A549 (cell line): Measurements from ENCODE around the gene CTR9. TPM values are rescaled to one million over a fixed set of nuclear protein-coding genes. Genes with fewer than 3 reads are reported as not detected.

Experiments
- ATAC-seq, 2 experiments: fragments of 200-7000 bp in 1 of 2; fragments of >200 bp in 1 of 2; cut with Nextera tagmentation in 1 of 2; cut with Tn5 transposase in 1 of 2; 3 replicates each; pipeline versions ENCODE4 v1.8.0 to v1.9.1; 2018 to 2020; ENCODE audit warnings: mild to moderate bottlenecking in 1 of 2, moderate library complexity in 1 of 2
- CTCF ChIA-PET: fragments of 300-600 bp; sonication (Branson Sonifier 250); formaldehyde crosslinking; extraction: SDS; loops from one replicate; lab custom pipeline; 2021; ENCODE audit warnings: antibody characterized with exemption, inconsistent platforms; lab: Yijun Ruan, JAX
- POLR2A ChIA-PET: fragments of 350-600 bp; formaldehyde crosslinking; extraction: SDS; loops from one replicate; lab custom pipeline; 2021; ENCODE audit warnings: antibody characterized with exemption, inconsistent platforms; lab: Yijun Ruan, JAX
- DNase-seq, 2 experiments: peaks; one replicate each; pipeline versions ENCODE4 v3.0.0 to v3.0.0-alpha.2; 2011 to 2016; ENCODE audit warnings: low read depth in 1 of 2, low spot score in 1 of 2
- FAIRE-seq: peaks from 2 replicates; lab custom pipeline; 2011; peaks lifted over from hg19 to GRCh38; lab: Jason Lieb, UNC
- H3K27ac ChIP-seq, 2 experiments: fragments of >200 bp; sonication (Bioruptor Twin); formaldehyde crosslinking; 3 replicates each; pipeline ENCODE4 v1.5.1; 2016 to 2017
- H3K4me1 ChIP-seq: fragments of >200 bp; sonication (Bioruptor Twin); formaldehyde crosslinking; 3 replicates; pipeline ENCODE4 v1.6.1; 2016
- H3K4me2 ChIP-seq: fragments of >200 bp; sonication (Bioruptor Twin); formaldehyde crosslinking; 3 replicates; pipeline ENCODE4 v1.6.1; 2016
- H3K4me3 ChIP-seq: fragments of >200 bp; sonication (Bioruptor Twin); formaldehyde crosslinking; 3 replicates; pipeline ENCODE4 v1.5.1; 2016
- H3K9me3 ChIP-seq: fragments of >200 bp; sonication (Bioruptor Twin); formaldehyde crosslinking; 3 replicates; pipeline ENCODE4 v1.6.1; 2016
- BHLHE40 ChIP-seq: IDR thresholded peaks from 2 replicates; pipeline ENCODE4 v1.6.1; 2012; ENCODE audit warnings: low read depth, low read length, inconsistent platforms
- CBX2 ChIP-seq: fragments of 200-600 bp; sonication (generic); IDR thresholded peaks from 2 replicates; pipeline ENCODE4 v1.6.1; 2016; ENCODE audit warnings: low read depth, mild to moderate bottlenecking, borderline replicate concordance
- CBX8 ChIP-seq: fragments of 200-600 bp; sonication (generic); IDR thresholded peaks from 2 replicates; pipeline ENCODE4 v1.6.1; 2016
- CEBPB ChIP-seq, 2 experiments: fragments of >200 bp in 1 of 2; sonication (Bioruptor Twin) in 1 of 2; formaldehyde crosslinking in 1 of 2; IDR thresholded peaks; 2 replicates each; pipeline ENCODE4 v1.6.1; 2012 to 2016
- CHD2 ChIP-seq: fragments of 150-350 bp; IDR thresholded peaks from 2 replicates; pipeline ENCODE4 v1.6.1; 2014; ENCODE audit warnings: low read length; ENCODE audit not compliant: partially characterized antibody
- CHD4 ChIP-seq: fragments of 200-600 bp; sonication (generic); IDR thresholded peaks from 2 replicates; pipeline ENCODE4 v1.6.1; 2016; ENCODE audit warnings: antibody characterized with exemption, mild to moderate bottlenecking, borderline replicate concordance
- EHF ChIP-seq: fragments of 250-450 bp; sonication (Bioruptor Pico); IDR thresholded peaks from 2 replicates; pipeline ENCODE4 v1.5.0; 2020; ENCODE audit warnings: mild to moderate bottlenecking
- EHMT2 ChIP-seq: fragments of 200-600 bp; sonication (generic); IDR thresholded peaks from 2 replicates; pipeline ENCODE4 v1.6.1; 2016; ENCODE audit warnings: antibody characterized with exemption, low read depth, mild to moderate bottlenecking, moderate library complexity
- FOSB ChIP-seq: fragments of 250-450 bp; sonication (Bioruptor Pico); IDR thresholded peaks from 2 replicates; pipeline ENCODE4 v1.5.0; 2020; ENCODE audit warnings: mild to moderate bottlenecking, moderate library complexity
- FOSL2 ChIP-seq, 2 experiments: fragments of 450-650 bp in 1 of 2; fragments of >200 bp in 1 of 2; sonication (Bioruptor Twin) in 1 of 2; formaldehyde crosslinking; IDR thresholded peaks; 2 replicates each; pipeline versions ENCODE4 v1.5.0 to v1.6.1; 2016 to 2020; ENCODE audit warnings: mild to moderate bottlenecking in 1 of 2, moderate library complexity in 1 of 2
- GATA3 ChIP-seq: IDR thresholded peaks from 2 replicates; pipeline ENCODE4 v1.6.1; 2012; ENCODE audit warnings: borderline replicate concordance
- HDAC2 ChIP-seq: fragments of 200-600 bp; sonication (generic); IDR thresholded peaks from 2 replicates; pipeline ENCODE4 v1.6.1; 2016
- HOXA7 ChIP-seq: fragments of 250-450 bp; sonication (Bioruptor Pico); IDR thresholded peaks from 2 replicates; pipeline ENCODE4 v1.5.0; 2020; ENCODE audit warnings: mild to moderate bottlenecking, moderate library complexity
- HOXB13 ChIP-seq: fragments of 250-450 bp; sonication (Bioruptor Pico); IDR thresholded peaks from 2 replicates; pipeline ENCODE4 v1.5.0; 2020; ENCODE audit warnings: low read depth, mild to moderate bottlenecking, moderate library complexity
- JUN ChIP-seq, 2 experiments: fragments of >200 bp; sonication (Bioruptor Twin); formaldehyde crosslinking; IDR thresholded peaks; 2 replicates in 1 of 2; 3 replicates in 1 of 2; pipeline ENCODE4 v1.6.1; 2016 to 2017
- JUNB ChIP-seq: fragments of >200 bp; sonication (Bioruptor Twin); formaldehyde crosslinking; IDR thresholded peaks from 2 replicates; pipeline ENCODE4 v1.6.1; 2016
- KDM1A ChIP-seq: fragments of 200-600 bp; sonication (generic); IDR thresholded peaks from 2 replicates; pipeline ENCODE4 v1.6.1; 2016; ENCODE audit warnings: low read depth, mild to moderate bottlenecking
- MAFK ChIP-seq: fragments of 450-650 bp; IDR thresholded peaks from 2 replicates; pipeline ENCODE4 v1.6.1; 2014; ENCODE audit not compliant: partially characterized antibody
- MAZ ChIP-seq: fragments of 150-350 bp; IDR thresholded peaks from 2 replicates; pipeline ENCODE4 v1.6.1; 2014; ENCODE audit warnings: antibody characterized with exemption, low read depth, low read length, borderline replicate concordance
- POLR2A ChIP-seq: IDR thresholded peaks from 2 replicates; pipeline ENCODE4 v1.6.1; 2012; ENCODE audit warnings: mild to moderate bottlenecking, low read length
- RAD21 ChIP-seq, 2 experiments: fragments of >200 bp in 1 of 2; sonication (Bioruptor Twin) in 1 of 2; formaldehyde crosslinking in 1 of 2; IDR thresholded peaks in 1 of 2; conservative IDR thresholded peaks in 1 of 2; 2 replicates in 1 of 2; 3 replicates in 1 of 2; pipeline ENCODE4 v1.6.1; 2012 to 2018; ENCODE audit warnings: inconsistent platforms in 1 of 2
- RCOR1 ChIP-seq: fragments of 150-350 bp; IDR thresholded peaks from 2 replicates; pipeline ENCODE4 v1.6.1; 2014; ENCODE audit warnings: antibody characterized with exemption, low read length, low read depth
- RFX5 ChIP-seq: fragments of 450-650 bp; IDR thresholded peaks from 2 replicates; pipeline ENCODE4 v1.7.1; 2014; ENCODE audit warnings: antibody characterized with exemption, mild to moderate bottlenecking, moderate library complexity
- TFCP2L1 ChIP-seq: fragments of 250-450 bp; sonication (Bioruptor Pico); IDR thresholded peaks from 2 replicates; pipeline ENCODE4 v1.5.0; 2021; ENCODE audit warnings: mild to moderate bottlenecking
- TP53 ChIP-seq: fragments of 250-450 bp; sonication (Bioruptor Pico); IDR thresholded peaks from 2 replicates; pipeline ENCODE4 v1.5.0; 2021; ENCODE audit warnings: mild to moderate bottlenecking, moderate library complexity
- ZC3H11A ChIP-seq: fragments of 450-650 bp; IDR thresholded peaks from 2 replicates; pipeline ENCODE4 v1.6.1; 2014; ENCODE audit warnings: antibody characterized with exemption, mild to moderate bottlenecking
- ZFP36 ChIP-seq: fragments of 450-650 bp; IDR thresholded peaks from 2 replicates; pipeline ENCODE4 v1.6.1; 2014; ENCODE audit warnings: borderline replicate concordance; ENCODE audit not compliant: partially characterized antibody
- ZSCAN20 ChIP-seq: fragments of 250-450 bp; sonication (Bioruptor Pico); IDR thresholded peaks from 2 replicates; pipeline ENCODE4 v1.8.0; 2022; ENCODE audit warnings: mild to moderate bottlenecking, moderate library complexity
- WGBS: methylation state at CpG from one replicate; pipeline ENCODE4 v1.1.6; 2017; ENCODE audit errors: missing lambda C conversion rate; 5-methylcytosine and 5-hydroxymethylcytosine counted together
- polyA plus RNA-seq, 4 experiments: library from polyadenylated mRNA; depleted of rRNA in 3 of 4; stranded (reverse); fragments of >200 nt; fragmentation: RNase III in 1 of 4; extraction: RNeasy Plus Mini Kit Qiagen cat#74134 plus additional on column Dnase treatment in 1 of 4; gene quantifications; 2 replicates in 3 of 4; 3 replicates in 1 of 4; pipeline ENCODE4 v1.2.3, GENCODE V29; 2011 to 2017
- TF ChIP-seq, protein P1 (sequence below): IDR thresholded peaks from 2 replicates; pipeline ENCODE4 v1.6.1; 2012; ENCODE audit warnings: low read depth, borderline replicate concordance

Gene CTR9
- polyA plus RNA-seq, 2 of the 4 experiments (the other 2 are of a cell fraction), result 24.8 to 35.0 TPM

DNA sequence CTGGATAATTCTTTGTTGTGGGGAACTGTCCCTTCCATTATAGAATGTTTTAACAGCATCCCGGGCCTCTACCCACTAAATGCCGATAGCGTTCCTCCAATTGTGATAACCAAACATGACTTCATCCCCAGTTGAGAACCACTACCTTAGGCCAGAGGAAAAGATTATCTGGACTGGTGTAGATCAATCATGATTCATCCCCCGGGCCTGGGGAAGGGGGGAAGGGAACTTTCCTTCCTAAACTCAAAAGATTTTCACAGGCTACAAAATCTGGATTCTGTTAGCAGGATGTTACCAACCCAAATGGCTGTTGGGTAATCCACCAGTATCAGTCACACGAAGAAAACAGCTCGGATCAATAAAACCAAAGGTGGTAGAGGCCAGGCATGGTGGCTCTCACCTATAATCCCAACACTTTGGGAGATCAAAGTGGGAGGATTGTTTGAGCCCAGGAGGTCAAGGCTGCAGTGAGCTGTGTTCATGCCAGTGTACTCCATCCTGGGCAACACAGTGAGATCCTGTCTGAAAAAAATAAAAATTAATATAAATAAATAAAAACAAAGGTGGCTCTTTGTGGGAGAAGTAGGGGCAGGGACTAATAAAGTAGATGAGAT is 10.1 kb downstream of the CTR9 start:
- Histone ChIP-seq H3K27ac (no peak overlapping the region), H3K9me3 (no peaks in the 10 kb centered on the region), H3K4me2 (no peak overlapping the region), H3K4me3 (no peak overlapping the region), H3K4me1 (no peaks in the 10 kb centered on the region)
- ATAC-seq (no peak), FAIRE-seq (no peak), DNase-seq (no peak)
- TF ChIP-seq HDAC2 (no peak), ZSCAN20 (no peak), RFX5 (no peak), HOXB13 (no peak), CHD2 (no peak), TFCP2L1 (CRISPR knock-in tag) (no peak), EHMT2 (no peak), HOXA7 (CRISPR knock-in tag) (no peak), CHD4 (no peak), ZFP36 (no peak), RAD21 (conservative IDR thresholded peaks at IDR 0.05 in 1 of 2, IDR thresholded peaks at IDR 0.05 in 1 of 2) (no peak), FOSL2 (IDR thresholded peaks at IDR 0.05) (no peak), FOSL2 (CRISPR knock-in tag; IDR thresholded peaks at IDR 0.05) (no peak), POLR2A (no peak), CBX2 (no peak), KDM1A (no peak), JUN (IDR thresholded peaks at IDR 0.05) (no peak)
- 90% methylated on average over 6 of the region's 6 CpGs for WGBS
- POLR2A ChIA-PET, result no interaction called here
- CTCF ChIA-PET, result interaction anchor here (1.5 to 9.7 kb wide), 2 partner anchors 9 to 31 kb away, joined by 3 to 60 read pairs; no protein-coding TSS in a partner anchor

- CTCF ChIA-PET, result interaction anchor here (1.5 to 9.7 kb wide), 2 partner anchors 8 to 30 kb away, joined by 3 to 60 read pairs; no protein-coding TSS in a partner anchor
- H3K27ac ChIP-seq, result no peak overlapping the region
- TF ChIP-seq MAZ (no peak), TFCP2L1 (CRISPR knock-in tag) (no peak), EHF (CRISPR knock-in tag) (no peak), GATA3 (no peak), JUNB (no peak), BHLHE40 (no peak), ZC3H11A (no peak), CBX8 (no peak), CEBPB (IDR thresholded peaks at IDR 0.05) (no peak), MAFK (no peak), TP53 (CRISPR knock-in tag) (no peak), FOSB (CRISPR knock-in tag) (no peak), JUN (IDR thresholded peaks at IDR 0.05) (no peak), ZFP36 (no peak), CBX2 (no peak), RCOR1 (no peak)
- TF ChIP-seq, protein P1, sequence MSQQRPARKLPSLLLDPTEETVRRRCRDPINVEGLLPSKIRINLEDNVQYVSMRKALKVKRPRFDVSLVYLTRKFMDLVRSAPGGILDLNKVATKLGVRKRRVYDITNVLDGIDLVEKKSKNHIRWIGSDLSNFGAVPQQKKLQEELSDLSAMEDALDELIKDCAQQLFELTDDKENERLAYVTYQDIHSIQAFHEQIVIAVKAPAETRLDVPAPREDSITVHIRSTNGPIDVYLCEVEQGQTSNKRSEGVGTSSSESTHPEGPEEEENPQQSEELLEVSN, result no peak
- TF ChIP-seq, all 56 proteins: peak for 0
- Histone ChIP-seq H3K4me3 (no peak overlapping the region), H3K4me1 (no peaks in the 10 kb centered on the region), H3K4me2 (no peak overlapping the region), H3K9me3 (no peaks in the 10 kb centered on the region)
- no peak for ATAC-seq
- DNase-seq, result no peak
- POLR2A ChIA-PET, result no interaction called here
- no peak for FAIRE-seq
Observed at GRCh38 chr11:10762185-10762584, 11.1 kb downstream of the CTR9 start.
